Upper lobe of left lung (tissue), 6 donors: ENCODE data around the gene RBM15. TPM values are rescaled to one million over a fixed set of nuclear protein-coding genes. Genes with fewer than 3 reads are reported as not detected.

Experiments
- ATAC-seq, 2 donors: fragments of 200-7000 bp; cut with Tn5 transposase; one replicate each; pipeline ENCODE4 v1.9.1; 2022; ENCODE audit warnings: mild to moderate bottlenecking in 2 of 2, moderate library complexity in 2 of 2; ENCODE audit not compliant: low FRiP score in 2 of 2
- DNase-seq, 2 donors: peaks; one replicate each; pipeline ENCODE4 v3.0.0-alpha.2; 2019 to 2020
- H3K27ac ChIP-seq, 4 donors: fragments of 200-600 bp; sonication (generic); one replicate each; pipeline ENCODE4 v1.5.1; 2016 to 2019
- H3K27me3 ChIP-seq, 4 donors: fragments of 200-600 bp; sonication (generic); one replicate each; pipeline ENCODE4 v1.5.1; 2017 to 2019
- H3K36me3 ChIP-seq, 4 donors: fragments of 200-600 bp; sonication (generic); one replicate each; pipeline ENCODE4 v1.5.1; 2016 to 2019
- H3K4me1 ChIP-seq, 4 donors: fragments of 200-600 bp; sonication (generic); one replicate each; pipeline ENCODE4 v1.5.1; 2018 to 2019
- H3K4me3 ChIP-seq, 4 donors: fragments of 200-600 bp; sonication (generic); one replicate each; pipeline ENCODE4 v1.5.1; 2017 to 2019; ENCODE audit warnings: mild to moderate bottlenecking in 2 of 4, moderate library complexity in 1 of 4
- H3K9me3 ChIP-seq, 4 donors: fragments of 200-600 bp; sonication (generic); one replicate each; pipeline ENCODE4 v1.5.1; 2018 to 2019
- EP300 ChIP-seq, 4 donors: sonication (generic); formaldehyde crosslinking; IDR thresholded peaks; one replicate each; pipeline ENCODE4 v1.5.1; 2017; ENCODE audit warnings: antibody characterized with exemption in 4 of 4, control low read depth in 2 of 4
- POLR2A ChIP-seq, 4 donors: fragments of 450-650 bp; IDR thresholded peaks; one replicate each; pipeline ENCODE4 v1.5.1; 2016 to 2017; ENCODE audit warnings: antibody characterized with exemption in 4 of 4, mild to moderate bottlenecking in 2 of 4
- POLR2AphosphoS5 ChIP-seq, 2 donors: sonication (generic); formaldehyde crosslinking; IDR thresholded peaks; one replicate each; pipeline ENCODE4 v1.5.1; 2017; ENCODE audit warnings: antibody characterized with exemption in 2 of 2
- WGBS, 2 donors: methylation state at CpG; one replicate each; pipeline ENCODE4 v1.1.5; 2017 to 2018; 5-methylcytosine and 5-hydroxymethylcytosine counted together
- total RNA-seq, 6 donors: library from RNA; depleted of rRNA in 4 of 6; stranded (reverse); fragments of >200 nt in 4 of 6; gene quantifications; one replicate each; pipeline versions ENCODE4 v1.1.0 to v1.2.1, GENCODE V29; 2016 to 2021
- TF ChIP-seq, protein P1 (sequence below), 6 experiments: fragments of 450-650 bp in 4 of 6; fragments of 200-600 bp in 2 of 6; sonication (generic) in 2 of 6; IDR thresholded peaks; one replicate each; pipeline ENCODE4 v1.5.1; 2016 to 2019; ENCODE audit warnings: antibody characterized with exemption in 6 of 6
- donor health status: DM: no; HTN: no; CAD: no; lungs with moderate emphysema.
- donor health status: DM: no; HTN: yes; CAD: no; lungs with severe emphysema.

Gene RBM15
- total RNA-seq, 6 donors from 2014 or later: 20.7 to 85.9 (median 36.2) TPM

GRCh38 chr1:110320168-110320518 lies 19.0 kb upstream of the RBM15 start:
- no peak overlapping the region for H3K27ac ChIP-seq
- ATAC-seq: no peak
- no peaks in the 10 kb centered on the region for H3K36me3 ChIP-seq
- no peak for TF ChIP-seq POLR2AphosphoS5 (IDR thresholded peaks at IDR 0.05)
- TF ChIP-seq, protein P1, sequence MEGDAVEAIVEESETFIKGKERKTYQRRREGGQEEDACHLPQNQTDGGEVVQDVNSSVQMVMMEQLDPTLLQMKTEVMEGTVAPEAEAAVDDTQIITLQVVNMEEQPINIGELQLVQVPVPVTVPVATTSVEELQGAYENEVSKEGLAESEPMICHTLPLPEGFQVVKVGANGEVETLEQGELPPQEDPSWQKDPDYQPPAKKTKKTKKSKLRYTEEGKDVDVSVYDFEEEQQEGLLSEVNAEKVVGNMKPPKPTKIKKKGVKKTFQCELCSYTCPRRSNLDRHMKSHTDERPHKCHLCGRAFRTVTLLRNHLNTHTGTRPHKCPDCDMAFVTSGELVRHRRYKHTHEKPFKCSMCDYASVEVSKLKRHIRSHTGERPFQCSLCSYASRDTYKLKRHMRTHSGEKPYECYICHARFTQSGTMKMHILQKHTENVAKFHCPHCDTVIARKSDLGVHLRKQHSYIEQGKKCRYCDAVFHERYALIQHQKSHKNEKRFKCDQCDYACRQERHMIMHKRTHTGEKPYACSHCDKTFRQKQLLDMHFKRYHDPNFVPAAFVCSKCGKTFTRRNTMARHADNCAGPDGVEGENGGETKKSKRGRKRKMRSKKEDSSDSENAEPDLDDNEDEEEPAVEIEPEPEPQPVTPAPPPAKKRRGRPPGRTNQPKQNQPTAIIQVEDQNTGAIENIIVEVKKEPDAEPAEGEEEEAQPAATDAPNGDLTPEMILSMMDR (IDR thresholded peaks at IDR 0.05): no peak
- TF ChIP-seq POLR2A (IDR thresholded peaks at IDR 0.05): no peak
- peaks cover 0 to 7% (median 2%) of the 10 kb centered on the region in 4 donors for H3K9me3 ChIP-seq
- H3K4me1 ChIP-seq: no peaks in the 10 kb centered on the region
- 80 to 83% methylated on average over 1 of the region's 1 CpG for WGBS, 2 donors
- no peaks in the 10 kb centered on the region for H3K27me3 ChIP-seq
- H3K4me3 ChIP-seq: no peak overlapping the region
- DNase-seq: no peak

GRCh38 chr1:110321045-110321444 lies 18.1 kb upstream of the RBM15 start:
- Histone ChIP-seq H3K4me1 (no peaks in the 10 kb centered on the region), H3K9me3 (peaks cover 0 to 7% (median 2%) of the 10 kb centered on the region in 4 donors), H3K36me3 (no peaks in the 10 kb centered on the region), H3K27ac (no peak overlapping the region), H3K4me3 (no peak overlapping the region), H3K27me3 (no peaks in the 10 kb centered on the region)
- 77 to 93% methylated on average over 2 of the region's 2 CpGs for WGBS, 2 donors
- no peak for ATAC-seq
- no peak for DNase-seq
- no peak for TF ChIP-seq POLR2A (IDR thresholded peaks at IDR 0.05)
- TF ChIP-seq EP300 (IDR thresholded peaks at IDR 0.05): no peak
- TF ChIP-seq, protein P1 (IDR thresholded peaks at IDR 0.05): no peak
- TF ChIP-seq POLR2AphosphoS5 (IDR thresholded peaks at IDR 0.05): no peak

- H3K4me1 ChIP-seq: no peaks in the 10 kb centered on the region
- H3K27me3 ChIP-seq: no peaks in the 10 kb centered on the region
- WGBS, 2 donors: 71 to 74% methylated on average over 4 of the region's 4 CpGs
- no peaks in the 10 kb centered on the region for H3K36me3 ChIP-seq
- H3K9me3 ChIP-seq: peaks cover 0 to 7% (median 2%) of the 10 kb centered on the region in 4 donors
- TF ChIP-seq, protein P1 (IDR thresholded peaks at IDR 0.05): no peak
- ATAC-seq (no peak), DNase-seq (no peak)
- no peak overlapping the region for H3K4me3 ChIP-seq
- no peak overlapping the region for H3K27ac ChIP-seq
Observed at GRCh38 chr1:110321846-110322245, 17.3 kb upstream of the RBM15 start.

- no peak overlapping the region for H3K27ac ChIP-seq
- no peak overlapping the region for H3K4me3 ChIP-seq
- no peaks in the 10 kb centered on the region for H3K9me3 ChIP-seq
- H3K27me3 ChIP-seq: no peaks in the 10 kb centered on the region
- 91 to 95% methylated on average over 1 of the region's 1 CpG for WGBS, 2 donors
- no peaks in the 10 kb centered on the region for H3K36me3 ChIP-seq
- TF ChIP-seq, protein P1 (IDR thresholded peaks at IDR 0.05): no peak
- TF ChIP-seq POLR2AphosphoS5 (IDR thresholded peaks at IDR 0.05) (no peak), EP300 (IDR thresholded peaks at IDR 0.05) (no peak), POLR2A (IDR thresholded peaks at IDR 0.05) (no peak)
- no peak for ATAC-seq
- DNase-seq: no peak
- H3K4me1 ChIP-seq: no peaks in the 10 kb centered on the region
Observed at GRCh38 chr1:110324667-110325066, 14.5 kb upstream of the RBM15 start.

- ATAC-seq (no peak), DNase-seq (no peak)
- Histone ChIP-seq H3K4me3 (no peak overlapping the region), H3K36me3 (no peaks in the 10 kb centered on the region), H3K27ac (no peak overlapping the region), H3K27me3 (no peaks in the 10 kb centered on the region), H3K4me1 (no peaks in the 10 kb centered on the region), H3K9me3 (no peaks in the 10 kb centered on the region)
- TF ChIP-seq POLR2A (IDR thresholded peaks at IDR 0.05) (no peak), EP300 (IDR thresholded peaks at IDR 0.05) (no peak), POLR2AphosphoS5 (IDR thresholded peaks at IDR 0.05) (no peak)
- TF ChIP-seq, protein P1 (IDR thresholded peaks at IDR 0.05): no peak
- 57 to 63% methylated on average over 1 of the region's 1 CpG for WGBS, 2 donors
Observed at GRCh38 chr1:110326826-110327225, 12.4 kb upstream of the RBM15 start.
